Stimulated activated CD4-positive, alpha-beta T cell treated with anti-CD3 and anti-CD28 coated beads, TNF-alpha, amount 100 ng/mL, for 24 hours (primary cell): ENCODE measurements around the gene PLK5.
"Not testable (repeated sequence)": the region's sequence is repeated elsewhere in the genome, so short reads cannot be mapped to it uniquely, and the experiment has no call there.

Experiments used
- DNase-seq, 3 experiments: peaks; one replicate each; pipeline ENCODE4 v3.0.0-alpha.2; 2020; ENCODE audit warnings: low read depth in 3 of 3

Gene PLK5

GRCh38 chr19:1525343-1525742, 1.5 kb downstream of the PLK5 start:
- no peak for DNase-seq

- DNase-seq: no peak
Observed at GRCh38 chr19:1526066-1526778, 2.3 kb downstream of the PLK5 start.

GRCh38 chr19:1526979-1527649, 3.2 kb downstream of the PLK5 start:
- no peak for DNase-seq

- DNase-seq: no peak
Observed at GRCh38 chr19:1527650-1528309, 3.9 kb downstream of the PLK5 start.

GRCh38 chr19:1528596-1529429, 4.9 kb downstream of the PLK5 start:
- DNase-seq: no peak

GRCh38 chr19:1529430-1529816, 5.5 kb downstream of the PLK5 start:
- DNase-seq: no peak

GRCh38 chr19:1530856-1531255, 7.0 kb downstream of the PLK5 start:
- DNase-seq: not testable (repeated sequence)

GRCh38 chr19:1531587-1531986, 7.7 kb downstream of the PLK5 start:
- DNase-seq: no peak

GRCh38 chr19:1532003-1532402, 8.1 kb downstream of the PLK5 start:
- DNase-seq: no peak

- no peak for DNase-seq
Observed at GRCh38 chr19:1533510-1534150, 9.8 kb downstream of the PLK5 start.

GRCh38 chr19:1534972-1535371, 11.1 kb downstream of the PLK5 start:
- DNase-seq: no peak

GRCh38 chr19:1535699-1536098, 11.8 kb downstream of the PLK5 start:
- not testable (repeated sequence) for DNase-seq

GRCh38 chr19:1538978-1539377, 15.1 kb downstream of the PLK5 start:
- no peak for DNase-seq

- not testable (repeated sequence) for DNase-seq
Observed at GRCh38 chr19:1539749-1540148, 15.9 kb downstream of the PLK5 start.

GRCh38 chr19:1540365-1540925, 16.6 kb downstream of the PLK5 start:
- no peak for DNase-seq

- no peak for DNase-seq
Observed at GRCh38 chr19:1549332-1549945, 25.6 kb downstream of the PLK5 start.

GRCh38 chr19:1551068-1552040, 27.5 kb downstream of the PLK5 start:
- DNase-seq: no peak

GRCh38 chr19:1553415-1553814, 29.5 kb downstream of the PLK5 start:
- DNase-seq: no peak

GRCh38 chr19:1554968-1555367, 31.1 kb downstream of the PLK5 start:
- no peak for DNase-seq
